Lung (tissue), 12 donors: ENCODE data around the gene CA14. TPM values are rescaled to one million over a fixed set of nuclear protein-coding genes. Genes with fewer than 3 reads are reported as not detected.
"Not testable (repeated sequence)": the region's sequence is repeated elsewhere in the genome, so short reads cannot be mapped to it uniquely, and the experiment has no call there.

ENCODE experiments used
- ATAC-seq: fragments of 200-7000 bp; cut with Tn5 transposase; one replicate; pipeline ENCODE4 v1.9.1; 2020; ENCODE audit warnings: moderate number of reproducible peaks; ENCODE audit not compliant: insufficient read depth, low FRiP score
- DNase-seq, 3 donors: peaks; one replicate each; pipeline ENCODE4 v3.0.0-alpha.2; 2013 to 2017
- H3K27ac ChIP-seq, 2 donors: one replicate each; pipeline ENCODE4 v1.5.1; 2013; ENCODE audit warnings: mild to moderate bottlenecking in 2 of 2, moderate library complexity in 2 of 2, control low read depth in 1 of 2, inconsistent platforms in 1 of 2, low read depth in 1 of 2, low read length in 1 of 2
- H3K27me3 ChIP-seq, 3 donors: one replicate each; pipeline ENCODE4 v1.5.1; 2013; ENCODE audit warnings: low read length in 2 of 3; ENCODE audit not compliant: control insufficient read depth in 3 of 3, insufficient read depth in 3 of 3
- H3K36me3 ChIP-seq, 4 donors: one replicate each; pipeline ENCODE4 v1.5.1; 2013; ENCODE audit warnings: low read length in 4 of 4, mild to moderate bottlenecking in 1 of 4, moderate library complexity in 1 of 4; ENCODE audit not compliant: control insufficient read depth in 4 of 4, insufficient read depth in 4 of 4
- H3K4me1 ChIP-seq, 5 donors: one replicate each; pipeline ENCODE4 v1.5.1; 2013; ENCODE audit warnings: low read length in 5 of 5, mild to moderate bottlenecking in 2 of 5, moderate library complexity in 1 of 5; ENCODE audit not compliant: control insufficient read depth in 5 of 5, insufficient read depth in 5 of 5
- H3K4me3 ChIP-seq: one replicate; pipeline ENCODE4 v1.5.1; 2013; ENCODE audit warnings: mild to moderate bottlenecking, control low read depth, moderate library complexity
- H3K9ac ChIP-seq, 2 donors: one replicate each; pipeline ENCODE4 v1.5.1; 2013; ENCODE audit warnings: low read length in 2 of 2, control low read depth in 1 of 2; ENCODE audit not compliant: insufficient read depth in 1 of 2
- H3K9me3 ChIP-seq, 4 donors: one replicate each; pipeline ENCODE4 v1.5.1; 2013; ENCODE audit warnings: low read length in 3 of 4, mild to moderate bottlenecking in 1 of 4, moderate library complexity in 1 of 4; ENCODE audit not compliant: control insufficient read depth in 4 of 4, insufficient read depth in 3 of 4
- CTCF ChIP-seq: IDR thresholded peaks from 2 replicates; pipeline ENCODE4 v1.5.1; 2012; ENCODE audit warnings: mild to moderate bottlenecking; ENCODE audit errors: control extremely low read depth, extremely low read depth
- WGBS, 2 donors: extraction: QIAGEN DNeasy Blood & Tissue Kit; methylation state at CpG; one replicate each; pipeline ENCODE4 v1.1.7; 2013; 5-methylcytosine and 5-hydroxymethylcytosine counted together
- polyA plus RNA-seq, 2 donors: library from polyadenylated mRNA; stranded (reverse); fragments of 200-250 nt; gene quantifications; one replicate each; pipeline ENCODE4 v1.2.1, GENCODE V29; 2013
- total RNA-seq, 2 donors: library from RNA; depleted of rRNA in 1 of 2; stranded (reverse); fragments of >200 nt in 1 of 2; gene quantifications; one replicate each; pipeline ENCODE4 v1.2.1, GENCODE V29; 2014 to 2021
- donor health status: control.
- donor health status: control.
- donor health status: Bipolar disorder and iron deficiency.
- donor health status: healthy.
- donor health status: DM: yes; HTN: yes; CAD: no.

The CA14 gene
- total and polyA plus RNA-seq, 4 donors: 0.14 to 0.40 (median 0.24) TPM

- Histone ChIP-seq H3K9ac (no peak overlapping the region), H3K36me3 (no peaks in the 10 kb centered on the region), H3K27ac (no peak overlapping the region), H3K9me3 (no peaks in the 10 kb centered on the region), H3K4me1 (peaks cover 0 to 5% (median 0%) of the 10 kb centered on the region in 5 donors), H3K27me3 (no peaks in the 10 kb centered on the region), H3K4me3 (no peak overlapping the region)
- no peak for DNase-seq
- ATAC-seq: no peak
- TF ChIP-seq CTCF: no peak
- 96 to 98% methylated on average over 9 of the region's 9 CpGs for WGBS, 2 donors
Observed at GRCh38 chr1:150212070-150212469, 45.5 kb upstream of the CA14 start.

GRCh38 chr1:150213170-150214098 is 44.1 kb upstream of the CA14 start:
- H3K9ac ChIP-seq: peak overlapping the region; percentile 25 to 57
- 18% methylated on average over 38 of the region's 38 CpGs for WGBS, 2 donors
- peaks cover 0 to 5% (median 0%) of the 10 kb centered on the region in 5 donors for H3K4me1 ChIP-seq
- no peaks in the 10 kb centered on the region for H3K36me3 ChIP-seq
- TF ChIP-seq CTCF: peak; percentile 14
- H3K9me3 ChIP-seq: no peaks in the 10 kb centered on the region
- ATAC-seq: peak; percentile 94
- H3K27me3 ChIP-seq: no peaks in the 10 kb centered on the region
- DNase-seq: peak; percentile 98
- no peak overlapping the region for H3K4me3 ChIP-seq
- H3K27ac ChIP-seq: peak overlapping the region; percentile 47 to 88

- Histone ChIP-seq H3K9ac (peak overlapping the region; percentile 25 to 57), H3K27ac (peak overlapping the region in 1 of 2 donors; percentile 88)
- not testable (repeated sequence) for H3K36me3 ChIP-seq, H3K27me3 ChIP-seq, H3K9me3 ChIP-seq, H3K4me3 ChIP-seq, ATAC-seq, H3K4me1 ChIP-seq
- peak in 1 of 3 donors; percentile 17 for DNase-seq
- WGBS, 2 donors: 68 to 74% methylated on average over 13 to 18 of the region's 18 CpGs
Observed at GRCh38 chr1:150214099-150214756, 43.3 kb upstream of the CA14 start.

GRCh38 chr1:150215855-150216254 is 41.7 kb upstream of the CA14 start:
- DNase-seq, H3K4me3 ChIP-seq, ATAC-seq, H3K27me3 ChIP-seq, H3K9me3 ChIP-seq, H3K9ac ChIP-seq, H3K27ac ChIP-seq, H3K36me3 ChIP-seq, H3K4me1 ChIP-seq: not testable (repeated sequence)
- 95 to 96% methylated on average over 6 of the region's 6 CpGs for WGBS, 2 donors
